K562 (cell line): ENCODE measurements around the gene TENM4. TPM values are rescaled to one million over a fixed set of nuclear protein-coding genes. Genes with fewer than 3 reads are reported as not detected.

ENCODE experiments used
- ATAC-seq: fragments of 200-7000 bp; cut with Tn5 transposase; 3 replicates; pipeline ENCODE4 v1.9.1; 2020; ENCODE audit warnings: moderate library complexity
- BruUV-seq: library from RNA; stranded (reverse); fragments of 400-500 nt; replicated peaks from 2 replicates; lab custom pipeline; 2021; lab: Mats Ljungman, UMichigan
- CTCF ChIA-PET: fragments of 300-600 bp; formaldehyde crosslinking; extraction: SDS; loops from one replicate; lab custom pipeline; 2021; ENCODE audit warnings: low intra/inter-chr PET ratio; lab: Yijun Ruan, JAX
- POLR2A ChIA-PET: fragments of 300-600, 350-650 bp; sonication (Branson Sonifier 250); formaldehyde crosslinking; extraction: SDS; loops from one replicate; lab custom pipeline; 2021; ENCODE audit warnings: antibody characterized with exemption, inconsistent platforms; lab: Yijun Ruan, JAX
- DNase-seq, 4 experiments: peaks; one replicate each; pipeline versions ENCODE4 v3.0.0 to v3.0.0-alpha.2; 2011 to 2018; ENCODE audit warnings: low spot score in 3 of 4, mixed read lengths in 3 of 4; ENCODE audit errors: extremely low read depth in 1 of 4
- FAIRE-seq: peaks from 2 replicates; lab custom pipeline; 2011; peaks lifted over from hg19 to GRCh38; lab: Jason Lieb, UNC
- H2AFZ ChIP-seq: 2 replicates; pipeline ENCODE4 v1.6.0; 2011; ENCODE audit warnings: low read depth, low read length, control low read depth, inconsistent platforms
- H3K27ac ChIP-seq: fragments of 200-600 bp; 3 replicates; pipeline ENCODE4 v1.8.0; 2011; ENCODE audit warnings: low read depth, mild to moderate bottlenecking, control low read depth, inconsistent platforms, low read length, moderate library complexity, mixed read lengths; ENCODE audit errors: extremely low read depth
- H3K27me3 ChIP-seq, 2 experiments: fragments of 300-600 bp in 1 of 2; 2 replicates in 1 of 2; 3 replicates in 1 of 2; pipeline versions ENCODE4 v1.6.0 to v1.8.0; 2011; ENCODE audit warnings: inconsistent platforms in 2 of 2, low read length in 2 of 2, mild to moderate bottlenecking in 1 of 2, mixed read lengths in 1 of 2, moderate library complexity in 1 of 2; ENCODE audit not compliant: control insufficient read depth in 2 of 2, insufficient read depth in 2 of 2
- H3K36me3 ChIP-seq: fragments of 300-600 bp; 3 replicates; pipeline ENCODE4 v1.8.0; 2011; ENCODE audit warnings: mild to moderate bottlenecking, low read length, inconsistent platforms; ENCODE audit not compliant: control insufficient read depth, insufficient read depth
- H3K4me1 ChIP-seq, 2 experiments: fragments of 200-600 bp in 1 of 2; replicated peaks in 1 of 2; 2 replicates in 1 of 2; 3 replicates in 1 of 2; pipeline versions ENCODE4 v1.5.1 to v1.8.0; 2011; ENCODE audit warnings: inconsistent platforms in 2 of 2, low read length in 2 of 2, mild to moderate bottlenecking in 1 of 2, mixed read lengths in 1 of 2, moderate library complexity in 1 of 2; ENCODE audit not compliant: control insufficient read depth in 2 of 2, insufficient read depth in 2 of 2
- H3K4me2 ChIP-seq: 2 replicates; pipeline ENCODE4 v1.6.1; 2011; ENCODE audit warnings: low read length, control low read depth, inconsistent platforms, mixed read lengths; ENCODE audit not compliant: insufficient read depth
- H3K4me3 ChIP-seq: fragments of 200-600 bp; sonication (generic), shearing (Covaris generic); 2 replicates; pipeline ENCODE4 v1.5.1; 2016; ENCODE audit warnings: control low read depth, inconsistent platforms
- H3K79me2 ChIP-seq: fragments of 200-600 bp; 3 replicates; pipeline ENCODE4 v1.8.0; 2011; ENCODE audit warnings: low read length, inconsistent platforms; ENCODE audit not compliant: control insufficient read depth, insufficient read depth
- H3K9ac ChIP-seq, 2 experiments: 2 replicates each; pipeline versions ENCODE4 v1.6.0 to v1.6.1; 2011; ENCODE audit warnings: low read depth in 2 of 2, low read length in 2 of 2, control low read depth in 1 of 2, inconsistent platforms in 1 of 2, mild to moderate bottlenecking in 1 of 2, mixed read lengths in 1 of 2; ENCODE audit not compliant: insufficient read depth in 1 of 2
- H3K9me1 ChIP-seq: one replicate; pipeline ENCODE4 v1.6.0; 2011; ENCODE audit warnings: inconsistent platforms, mild to moderate bottlenecking, low read length, moderate library complexity; ENCODE audit not compliant: control insufficient read depth, insufficient read depth
- H3K9me3 ChIP-seq: replicated peaks from 2 replicates; pipeline ENCODE4 v1.5.1; 2011; ENCODE audit warnings: low read depth, low read length, inconsistent platforms; ENCODE audit not compliant: control insufficient read depth, insufficient read depth
- H4K20me1 ChIP-seq: replicated peaks from 2 replicates; pipeline ENCODE4 v1.6.1; 2011; ENCODE audit warnings: low read length, inconsistent platforms, mixed read lengths; ENCODE audit not compliant: control insufficient read depth, insufficient read depth
- FUS ChIP-seq: fragments of 200-400 bp; formaldehyde crosslinking; optimal IDR thresholded peaks from 2 replicates; pipeline ENCODE3; 2017; ENCODE audit warnings: low read depth, low read length
- HNRNPL ChIP-seq: fragments of 200-400 bp; formaldehyde crosslinking; IDR thresholded peaks from 2 replicates; pipeline ENCODE4 v1.6.1; 2017; ENCODE audit warnings: low read depth, mild to moderate bottlenecking, low read length
- PHF8 ChIP-seq: fragments of 200-600 bp; sonication (generic); IDR thresholded peaks from 2 replicates; pipeline ENCODE4 v1.6.1; 2012; ENCODE audit warnings: mixed run types, mild to moderate bottlenecking, inconsistent platforms, low read length, moderate library complexity, borderline replicate concordance
- ZNF124 ChIP-seq: sonication (generic); formaldehyde crosslinking; IDR thresholded peaks from 2 replicates; pipeline ENCODE4 v1.8.1; 2022; ENCODE audit warnings: missing genetic modification reagents
- ZNF212 ChIP-seq: fragments of 450-650 bp; formaldehyde crosslinking; IDR thresholded peaks from 2 replicates; pipeline ENCODE4 v1.4.0; 2020; ENCODE audit warnings: mild to moderate bottlenecking
- ZZZ3 ChIP-seq: fragments of 450-650 bp; IDR thresholded peaks from 2 replicates; pipeline ENCODE4 v1.6.1; 2016; ENCODE audit warnings: antibody characterized with exemption, mild to moderate bottlenecking, moderate library complexity
- WGBS: fragments of 100-300 bp; shearing (Covaris generic); methylation state at CpG from one replicate; pipeline ENCODE4 v1.1.6; 2016; ENCODE audit warnings: low coverage, mixed read lengths; ENCODE audit not compliant: insufficient coverage; ENCODE audit errors: missing lambda C conversion rate; 5-methylcytosine and 5-hydroxymethylcytosine counted together
- in situ Hi-C: fragments of 300-500 bp; cut with MboI; formaldehyde crosslinking; loops from 4 replicates; pipeline ENCODE4 v1.15.0; 2018; ENCODE audit warnings: inconsistent platforms, mixed read lengths
- intact Hi-C: fragments of 100-400 bp; cut with micrococcal nuclease; formaldehyde crosslinking; loops from 2 replicates; pipeline ENCODE4 v1.14.2; 2022
- polyA plus RNA-seq, 8 experiments: library from polyadenylated mRNA; depleted of rRNA in 4 of 8; stranded (reverse) in 5 of 8; unstranded in 3 of 8; fragments of >200 nt; fragmentation: Nextera tagmentation in 2 of 8; fragmentation: Illumina TruSeq in 1 of 8; extraction: Ambion mirVana in 2 of 8; extraction: Trizol in 1 of 8; gene quantifications; 2 replicates each; pipeline versions ENCODE4 v1.2.1 to v1.2.3, GENCODE V29; 2011 to 2014; ENCODE audit warnings: inconsistent platforms in 1 of 8, missing spikeins in 1 of 8
- total RNA-seq, 7 experiments: library from RNA; depleted of rRNA in 6 of 7; stranded (reverse); fragments of >200 nt in 6 of 7; fragmentation: Illumina TruSeq in 2 of 7; extraction: Trizol in 2 of 7; gene quantifications; 2 replicates each; pipeline versions ENCODE4 v1.2.1 to v1.2.3, GENCODE V29; 2011 to 2021; ENCODE audit warnings: low replicate concordance in 1 of 7
- TF ChIP-seq, protein P1 (sequence below): sonication (generic); formaldehyde crosslinking; IDR thresholded peaks from 2 replicates; pipeline ENCODE4 v1.9.0; 2022; ENCODE audit warnings: mild to moderate bottlenecking, missing genetic modification reagents

Gene TENM4
- total and polyA plus RNA-seq, 9 of the 15 experiments (the other 6 are each of a cell fraction or from before 2014, with no cell fraction given) = 0.16 TPM; not detected in 8

- BruUV-seq = no TSS peak
- no peaks in the 10 kb centered on the region for H3K36me3 ChIP-seq
- H3K4me3 ChIP-seq = no peak overlapping the region
- DNase-seq = no peak
- H3K27ac ChIP-seq = no peak overlapping the region
- H3K79me2 ChIP-seq = no peaks in the 10 kb centered on the region
- no peak for ATAC-seq
- TF ChIP-seq HNRNPL = no peak
- TF ChIP-seq ZZZ3 = no peak
- TF ChIP-seq ZNF212 = no peak
- TF ChIP-seq ZNF124 (CRISPR knock-in tag) = no peak
- no peak for TF ChIP-seq FUS
- TF ChIP-seq, protein P1, sequence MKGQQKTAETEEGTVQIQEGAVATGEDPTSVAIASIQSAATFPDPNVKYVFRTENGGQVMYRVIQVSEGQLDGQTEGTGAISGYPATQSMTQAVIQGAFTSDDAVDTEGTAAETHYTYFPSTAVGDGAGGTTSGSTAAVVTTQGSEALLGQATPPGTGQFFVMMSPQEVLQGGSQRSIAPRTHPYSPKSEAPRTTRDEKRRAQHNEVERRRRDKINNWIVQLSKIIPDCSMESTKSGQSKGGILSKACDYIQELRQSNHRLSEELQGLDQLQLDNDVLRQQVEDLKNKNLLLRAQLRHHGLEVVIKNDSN = no peak
- no peak for TF ChIP-seq PHF8
- TF ChIP-seq, all 486 proteins: peak for 0
- H3K9me1 ChIP-seq = no peaks in the 10 kb centered on the region
- no peaks in the 10 kb centered on the region for H3K9me3 ChIP-seq
- peaks cover 0 to 5% of the 10 kb centered on the region in 2 experiments; a peak in 3 of 5 replicates for H3K4me1 ChIP-seq
- H3K27me3 ChIP-seq = no peaks in the 10 kb centered on the region; a peak in 1 of 5 replicates
- 1% methylated on average over 10 of the region's 10 CpGs for WGBS
- no peak overlapping the region for H3K9ac ChIP-seq
- H3K4me2 ChIP-seq = no peak overlapping the region
- FAIRE-seq = no peak
- H4K20me1 ChIP-seq = 0 out of 2 replicates have a peak, but pooled peaks cover 2% of the 10 kb centered on the region
- in situ Hi-C loops (no loop called here), intact Hi-C loops (no loop called here)
- POLR2A ChIA-PET = interaction anchor here (0.6 kb wide), 1 partner anchor 62 kb away, joined by 4 read pairs; no protein-coding TSS in a partner anchor
- CTCF ChIA-PET = no interaction called here
- H2AFZ ChIP-seq = no peak overlapping the region
Measured at GRCh38 chr11:78946945-78947902, 493.6 kb downstream of the TENM4 start.
